Fibroblast of skin of back (primary cell): ENCODE data around the gene ATXN7L2.
A peak's percentile ranks its signal among the peaks of the same experiment; 100 is the strongest.

Experiments used
- DNase-seq: peaks from one replicate; pipeline ENCODE4 v3.0.0-alpha.2; 2013

ATXN7L2 gene

GRCh38 chr1:109475261-109475660, 8.4 kb upstream of the ATXN7L2 start:
- DNase-seq = no peak

GRCh38 chr1:109476825-109477224, 6.9 kb upstream of the ATXN7L2 start:
- no peak for DNase-seq

GRCh38 chr1:109477821-109478220, 5.9 kb upstream of the ATXN7L2 start:
- DNase-seq = no peak

GRCh38 chr1:109478806-109479205, 4.9 kb upstream of the ATXN7L2 start:
- DNase-seq = no peak

- DNase-seq = no peak
Observed at GRCh38 chr1:109479311-109479710, 4.4 kb upstream of the ATXN7L2 start.

- no peak for DNase-seq
Observed at GRCh38 chr1:109479901-109480300, 3.8 kb upstream of the ATXN7L2 start.

- DNase-seq = no peak
Observed at GRCh38 chr1:109481646-109482045, 2.1 kb upstream of the ATXN7L2 start.

GRCh38 chr1:109482242-109482641, 1.5 kb upstream of the ATXN7L2 start:
- no peak for DNase-seq

GRCh38 chr1:109482791-109483671, 674 bp upstream of the ATXN7L2 start:
- DNase-seq = no peak

GRCh38 chr1:109484519-109484975, 842 bp downstream of the ATXN7L2 start:
- DNase-seq = no peak

- peak; percentile 59 for DNase-seq
Observed at GRCh38 chr1:109485001-109485400, 1.3 kb downstream of the ATXN7L2 start.

- no peak for DNase-seq
Observed at GRCh38 chr1:109487261-109487660, 3.6 kb downstream of the ATXN7L2 start.

GRCh38 chr1:109488201-109488600, 4.5 kb downstream of the ATXN7L2 start:
- no peak for DNase-seq

- DNase-seq = no peak
Observed at GRCh38 chr1:109488696-109489095, 5.0 kb downstream of the ATXN7L2 start.

- peak; percentile 66 for DNase-seq
Observed at GRCh38 chr1:109490029-109490933, 6.6 kb downstream of the ATXN7L2 start.

GRCh38 chr1:109490934-109491302, 7.2 kb downstream of the ATXN7L2 start:
- DNase-seq = no peak

- no peak for DNase-seq
Observed at GRCh38 chr1:109491372-109491771, 7.7 kb downstream of the ATXN7L2 start.

- DNase-seq = peak; percentile 20
Observed at GRCh38 chr1:109492779-109493178, 9.1 kb downstream of the ATXN7L2 start.

- no peak for DNase-seq
Observed at GRCh38 chr1:109493227-109493626, 9.5 kb downstream of the ATXN7L2 start.

- peak; percentile 82 for DNase-seq
Observed at GRCh38 chr1:109493805-109494539, 10.3 kb downstream of the ATXN7L2 start, which contains the start of gene CYB561D1. Gene CYB561D1 (plus strand): TSS chr1:109494094. CDS start chr1:109494140, 46 bp downstream.

GRCh38 chr1:109495738-109496137, 12.0 kb downstream of the ATXN7L2 start:
- DNase-seq = no peak

GRCh38 chr1:109497449-109498160, 13.9 kb downstream of the ATXN7L2 start:
- no peak for DNase-seq
